EL (cell line): ENCODE data around the gene RFXAP.

Experiments used
- DNase-seq: peaks from one replicate; pipeline ENCODE4 v3.0.0-alpha.2; 2016

RFXAP gene

GRCh38 chr13:36870050-36870692, 51.1 kb downstream of the RFXAP start:
- DNase-seq, result no peak

DNA sequence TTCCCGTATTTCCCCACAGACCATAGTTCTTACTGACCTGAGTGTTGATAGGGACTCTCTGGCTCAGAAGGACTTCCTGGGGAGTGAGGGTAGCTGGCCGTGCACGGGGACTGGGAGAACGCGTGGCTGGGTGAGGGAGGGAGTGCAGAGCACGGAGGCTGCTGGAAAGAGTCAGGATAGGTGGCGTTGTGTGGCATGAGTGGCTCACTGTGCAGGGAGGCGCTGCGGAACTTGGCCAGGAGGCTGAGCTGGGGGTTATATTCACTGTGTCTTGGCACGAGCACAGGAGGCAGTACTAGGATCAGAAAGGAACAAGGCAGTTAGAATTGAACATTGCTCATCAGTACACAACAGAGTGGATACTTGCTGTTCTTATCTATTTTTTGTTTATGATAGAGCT, 53.6 kb downstream of the RFXAP start:
- DNase-seq, result no peak

GRCh38 chr13:36875431-36875830, 56.4 kb downstream of the RFXAP start:
- no peak for DNase-seq

DNA sequence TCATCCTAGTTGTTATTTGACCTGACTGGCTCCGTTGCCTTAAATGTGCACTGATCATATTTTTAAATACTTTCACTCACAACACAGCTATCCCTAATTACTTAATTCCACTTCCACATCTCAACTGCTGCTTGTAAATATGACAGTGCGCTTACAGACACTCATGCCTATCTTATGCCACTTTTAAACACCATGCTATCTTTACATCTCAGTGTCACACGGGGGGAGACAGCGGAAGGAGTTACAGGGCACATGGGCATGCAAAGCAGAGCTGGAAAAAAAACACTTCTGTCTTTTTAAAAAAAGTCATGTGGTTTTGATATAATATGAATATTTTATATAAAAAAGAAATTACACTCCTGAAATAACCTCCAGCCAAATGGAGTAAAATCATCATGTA, 56.9 kb downstream of the RFXAP start:
- no peak for DNase-seq
